ENCODE results near the gene TCEAL1. TPM values are rescaled to one million over a fixed set of nuclear protein-coding genes. Genes with fewer than 3 reads are reported as not detected.

The TCEAL1 gene
- total and polyA plus RNA-seq, 2 of the 13 experiments (the other 11 are each of a cell fraction or from before 2014, with no cell fraction given) = 11.2 to 14.8 TPM

DNA sequence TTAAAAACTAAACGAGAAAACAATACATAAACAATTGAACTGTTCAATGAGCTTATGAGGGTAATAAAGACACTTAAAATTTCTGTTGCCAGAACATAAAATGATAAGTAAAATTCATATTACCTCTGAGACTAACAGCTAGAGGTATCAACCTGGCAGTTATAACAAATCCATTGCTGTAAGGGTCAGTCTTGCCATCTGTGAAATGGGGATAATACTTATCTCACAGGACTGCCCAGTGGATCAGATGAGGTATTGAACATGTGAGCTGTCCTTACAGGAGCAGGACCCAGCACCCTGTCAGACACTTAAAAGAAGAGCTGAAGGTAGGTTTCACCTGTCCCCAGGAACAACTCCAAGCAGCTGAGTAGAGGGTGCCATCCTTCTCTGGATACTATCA, 18.5 kb upstream of the TCEAL1 start:
- ChIA-PET POLR2A (no interaction called here), CTCF (ENCODE audit: low intra/inter-chr PET ratio, low total read pairs) (no interaction called here)
- H3K9ac ChIP-seq (ENCODE audit: insufficient read depth, low read depth, low read length) = no peak overlapping the region
- H3K27me3 ChIP-seq (ENCODE audit: control insufficient read depth in 1 of 2, insufficient read depth in 2 of 2, low read length in 2 of 2) = no peaks in the 10 kb centered on the region
- ATAC-seq (no peak), DNase-seq (ENCODE audit: low spot score) (no peak), FAIRE-seq (no peak)
- no peak overlapping the region for H3K27ac ChIP-seq (ENCODE audit: extremely low read length, insufficient read depth, low read length)
- H2AFZ ChIP-seq (ENCODE audit: low read length) = no peak overlapping the region
- no TSS peak for BruUV-seq (replicated peaks)
- no peaks in the 10 kb centered on the region for H4K20me1 ChIP-seq (ENCODE audit: insufficient read depth, low read length)
- no peak overlapping the region for H3K4me3 ChIP-seq (replicated peaks in 1 of 3; ENCODE audit: insufficient read depth in 1 of 3, low read depth in 2 of 3, low read length in 3 of 3)
- H3K36me3 ChIP-seq (replicated peaks in 1 of 2; ENCODE audit: control insufficient read depth in 1 of 2, insufficient read depth in 2 of 2, low read length in 2 of 2) = no peaks in the 10 kb centered on the region
- peak; percentile 65 for TF ChIP-seq ZNF629 (CRISPR knock-in tag; conservative IDR thresholded peaks at IDR 0.05)
- TF ChIP-seq MBD4 (IDR thresholded peaks at IDR 0.05; ENCODE audit: borderline replicate concordance, low read length) = no peak
- no peaks in the 10 kb centered on the region for H3K9me3 ChIP-seq (ENCODE audit: low read length)
- 64% methylated on average over 1 of the region's 1 CpG for WGBS (ENCODE audit: low lambda C conversion rate)
- H3K4me1 ChIP-seq (ENCODE audit: insufficient read depth, low read length) = no peaks in the 10 kb centered on the region
- no peaks in the 10 kb centered on the region for H3K79me2 ChIP-seq (ENCODE audit: insufficient read depth, low read length)
- in situ Hi-C loops (cut with HindIII; ENCODE audit: extremely low pct_ligation_motif_present, low pct_unique_long_range_greater_than_20kb) (no loop called here), intact Hi-C loops (cut with micrococcal nuclease; ENCODE audit: unreplicated experiment) (no loop called here)
- no peak overlapping the region for H3K4me2 ChIP-seq (ENCODE audit: low read depth, low read length)

DNA sequence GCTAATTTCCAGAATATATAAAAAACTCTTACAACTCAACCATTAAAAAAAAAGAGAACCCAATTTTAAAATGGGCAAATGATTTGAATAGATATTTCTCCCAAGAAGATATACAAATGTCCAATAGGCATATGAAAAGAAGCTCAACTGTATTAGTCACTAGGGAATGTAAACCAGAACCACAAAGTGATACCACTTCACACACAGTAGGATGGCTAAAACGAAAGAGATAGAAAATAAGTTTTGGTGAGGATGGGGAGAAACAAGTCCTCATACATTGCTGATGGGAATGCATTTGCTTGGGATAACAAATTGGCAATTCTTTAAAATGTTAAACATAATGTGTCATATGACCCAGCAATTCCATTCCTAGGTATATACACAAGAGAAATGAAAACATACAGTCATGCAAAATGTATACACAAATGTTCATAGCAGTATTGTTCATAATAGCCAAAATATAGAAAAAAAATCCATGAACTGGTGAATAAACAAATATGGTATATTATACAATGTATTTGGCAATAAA, 15.3 kb upstream of the TCEAL1 start:
- no peak for FAIRE-seq
- intact Hi-C loops (cut with micrococcal nuclease; ENCODE audit: unreplicated experiment) (no loop called here), in situ Hi-C loops (cut with HindIII; ENCODE audit: extremely low pct_ligation_motif_present, low pct_unique_long_range_greater_than_20kb) (no loop called here)
- TF ChIP-seq IKZF4 (CRISPR knock-in tag; IDR thresholded peaks at IDR 0.05; ENCODE audit: borderline replicate concordance, low read depth, not compliant biosample characterization) (no peak), ZBTB21 (CRISPR knock-in tag; IDR thresholded peaks at IDR 0.05) (no peak), ARID2 (CRISPR knock-in tag; IDR thresholded peaks at IDR 0.05; ENCODE audit: borderline replicate concordance) (no peak), ZNF101 (CRISPR knock-in tag; IDR thresholded peaks at IDR 0.05; ENCODE audit: borderline replicate concordance, low read depth) (no peak), NR2F2 (IDR thresholded peaks at IDR 0.05; ENCODE audit: borderline replicate concordance, low read depth) (no peak), FOXA1 (IDR thresholded peaks at IDR 0.05) (no peak), FOXA1 (CRISPR knock-in tag; IDR thresholded peaks at IDR 0.05) (no peak), RFX1 (IDR thresholded peaks at IDR 0.05) (no peak), ZNF879 (CRISPR knock-in tag; IDR thresholded peaks at IDR 0.05) (no peak), TBX3 (IDR thresholded peaks at IDR 0.05; ENCODE audit: borderline replicate concordance) (no peak), HOMEZ (CRISPR knock-in tag; IDR thresholded peaks at IDR 0.05; ENCODE audit: low read depth) (no peak), NFE2L1 (CRISPR knock-in tag; IDR thresholded peaks at IDR 0.05; ENCODE audit: borderline replicate concordance) (no peak), ZNF550 (CRISPR knock-in tag; IDR thresholded peaks at IDR 0.05; ENCODE audit: borderline replicate concordance) (no peak), PBX2 (CRISPR knock-in tag; IDR thresholded peaks at IDR 0.05) (no peak)
- TF ChIP-seq, protein P1, sequence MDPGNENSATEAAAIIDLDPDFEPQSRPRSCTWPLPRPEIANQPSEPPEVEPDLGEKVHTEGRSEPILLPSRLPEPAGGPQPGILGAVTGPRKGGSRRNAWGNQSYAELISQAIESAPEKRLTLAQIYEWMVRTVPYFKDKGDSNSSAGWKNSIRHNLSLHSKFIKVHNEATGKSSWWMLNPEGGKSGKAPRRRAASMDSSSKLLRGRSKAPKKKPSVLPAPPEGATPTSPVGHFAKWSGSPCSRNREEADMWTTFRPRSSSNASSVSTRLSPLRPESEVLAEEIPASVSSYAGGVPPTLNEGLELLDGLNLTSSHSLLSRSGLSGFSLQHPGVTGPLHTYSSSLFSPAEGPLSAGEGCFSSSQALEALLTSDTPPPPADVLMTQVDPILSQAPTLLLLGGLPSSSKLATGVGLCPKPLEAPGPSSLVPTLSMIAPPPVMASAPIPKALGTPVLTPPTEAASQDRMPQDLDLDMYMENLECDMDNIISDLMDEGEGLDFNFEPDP (CRISPR knock-in tag; conservative IDR thresholded peaks at IDR 0.05) = no peak
- H3K4me1 ChIP-seq (ENCODE audit: insufficient read depth, low read length) = no peaks in the 10 kb centered on the region
- CTCF ChIA-PET (ENCODE audit: low intra/inter-chr PET ratio, low total read pairs) = no interaction called here
- DNase-seq (ENCODE audit: low spot score) = no peak
- no peaks in the 10 kb centered on the region for H3K36me3 ChIP-seq (replicated peaks in 1 of 2; ENCODE audit: control insufficient read depth in 1 of 2, insufficient read depth in 2 of 2, low read length in 2 of 2)
- H4K20me1 ChIP-seq (ENCODE audit: insufficient read depth, low read length) = no peaks in the 10 kb centered on the region
- no peak overlapping the region for H3K4me3 ChIP-seq (replicated peaks in 1 of 3; ENCODE audit: insufficient read depth in 1 of 3, low read depth in 2 of 3, low read length in 3 of 3)
- H3K9me3 ChIP-seq (ENCODE audit: low read length) = no peaks in the 10 kb centered on the region
- 100% methylated on average over 1 of the region's 1 CpG for WGBS (ENCODE audit: low lambda C conversion rate)
- no peak overlapping the region for H3K4me2 ChIP-seq (ENCODE audit: low read depth, low read length)
- H3K27me3 ChIP-seq (ENCODE audit: control insufficient read depth in 1 of 2, insufficient read depth in 2 of 2, low read length in 2 of 2) = no peaks in the 10 kb centered on the region
- POLR2A ChIA-PET = no interaction called here
- no peak overlapping the region for H2AFZ ChIP-seq (ENCODE audit: low read length)
- H3K9ac ChIP-seq (ENCODE audit: insufficient read depth, low read depth, low read length) = no peak overlapping the region
- no peaks in the 10 kb centered on the region for H3K79me2 ChIP-seq (ENCODE audit: insufficient read depth, low read length)
- no TSS peak for BruUV-seq (replicated peaks)
- ATAC-seq = no peak
- H3K27ac ChIP-seq (ENCODE audit: extremely low read length, insufficient read depth, low read length) = no peak overlapping the region
